GM12891 (cell line): ENCODE data around the gene CACTIN.

Source experiments
- DNase-seq: peaks from one replicate; pipeline ENCODE4 v3.0.0; 2011; ENCODE audit warnings: low spot score; ENCODE audit not compliant: insufficient read length
- FAIRE-seq: peaks from 2 replicates; lab custom pipeline; 2011; peaks lifted over from hg19 to GRCh38; lab: Jason Lieb, UNC
- PAX5 ChIP-seq: IDR thresholded peaks from 2 replicates; pipeline ENCODE4 v1.6.1; 2011; ENCODE audit warnings: low read length, moderate library complexity, mild to moderate bottlenecking; ENCODE audit not compliant: insufficient read depth, severe bottlenecking
- POLR2A ChIP-seq: IDR thresholded peaks from 2 replicates; pipeline ENCODE4 v1.6.1; 2011; ENCODE audit warnings: low read depth, low read length, control low read depth
- POLR2AphosphoS5 ChIP-seq: IDR thresholded peaks from 2 replicates; pipeline ENCODE4 v1.6.1; 2011; ENCODE audit warnings: low read depth, low read length, control low read depth
- POU2F2 ChIP-seq: IDR thresholded peaks from 2 replicates; pipeline ENCODE4 v1.6.1; 2011; ENCODE audit warnings: low read depth, mild to moderate bottlenecking, control low read depth, low read length, moderate library complexity
- SPI1 ChIP-seq: IDR thresholded peaks from 2 replicates; pipeline ENCODE4 v1.6.1; 2011; ENCODE audit warnings: low read depth, low read length, control low read depth
- TAF1 ChIP-seq: IDR thresholded peaks from 2 replicates; pipeline ENCODE4 v1.6.1; 2011; ENCODE audit warnings: low read depth, low read length, control low read depth

CACTIN gene

GRCh38 chr19:3663838-3664237 is 37.2 kb upstream of the CACTIN start:
- no peak for TF ChIP-seq POLR2A
- no peak for TF ChIP-seq POU2F2
- TF ChIP-seq POLR2AphosphoS5 = no peak
- no peak for TF ChIP-seq TAF1
- no peak for TF ChIP-seq SPI1
- TF ChIP-seq PAX5 = no peak
- FAIRE-seq (no peak), DNase-seq (no peak)

- DNase-seq (no peak), FAIRE-seq (no peak)
- TF ChIP-seq POLR2AphosphoS5 (no peak), POLR2A (no peak), TAF1 (no peak), SPI1 (no peak), PAX5 (no peak), POU2F2 (no peak)
Measured at GRCh38 chr19:3661284-3662238, 35.0 kb upstream of the CACTIN start.

- DNase-seq (no peak), FAIRE-seq (no peak)
- no peak for TF ChIP-seq PAX5
- TF ChIP-seq TAF1 = no peak
- TF ChIP-seq SPI1 = no peak
- TF ChIP-seq POLR2A = no peak
- no peak for TF ChIP-seq POU2F2
- no peak for TF ChIP-seq POLR2AphosphoS5
Measured at GRCh38 chr19:3660493-3661219, 34.1 kb upstream of the CACTIN start.

GRCh38 chr19:3659746-3660112 is 33.1 kb upstream of the CACTIN start:
- TF ChIP-seq TAF1 = no peak
- DNase-seq (no peak), FAIRE-seq (no peak)

- TF ChIP-seq POU2F2 (no peak), POLR2A (no peak), POLR2AphosphoS5 (no peak), TAF1 (no peak), PAX5 (no peak), SPI1 (no peak)
- FAIRE-seq (no peak), DNase-seq (no peak)
Measured at GRCh38 chr19:3658870-3659745, 32.5 kb upstream of the CACTIN start.

- TF ChIP-seq POLR2A = no peak
- TF ChIP-seq PAX5 = no peak
- TF ChIP-seq POU2F2 = no peak
- TF ChIP-seq TAF1 = no peak
- no peak for TF ChIP-seq POLR2AphosphoS5
- TF ChIP-seq SPI1 = no peak
- FAIRE-seq (no peak), DNase-seq (no peak)
Measured at GRCh38 chr19:3658004-3658869, 31.6 kb upstream of the CACTIN start.

GRCh38 chr19:3657395-3657769 is 30.8 kb upstream of the CACTIN start:
- FAIRE-seq = no peak
- no peak for TF ChIP-seq POU2F2

GRCh38 chr19:3656747-3657394 is 30.3 kb upstream of the CACTIN start:
- DNase-seq (no peak), FAIRE-seq (no peak)
- TF ChIP-seq POU2F2 (no peak), PAX5 (no peak), POLR2AphosphoS5 (no peak), SPI1 (no peak), POLR2A (no peak), TAF1 (no peak)

More at GRCh38 chr19:3657395-3657769, 30.8 kb upstream of the CACTIN start:
- DNase-seq = no peak
